Putamen (tissue), 1 donor: ENCODE measurements around the gene YPEL1.
A peak's percentile ranks its signal among the peaks of the same experiment; 100 is the strongest.
"Not testable (repeated sequence)": the region's sequence is repeated elsewhere in the genome, so short reads cannot be mapped to it uniquely, and the experiment has no call there.

Experiments
- DNase-seq: peaks from one replicate; pipeline ENCODE4 v3.0.0-alpha.2; 2016; ENCODE audit warnings: low spot score

YPEL1 gene

GRCh38 chr22:21683401-21683811 is 52.2 kb downstream of the YPEL1 start:
- no peak for DNase-seq

GRCh38 chr22:21682385-21683175 is 53.0 kb downstream of the YPEL1 start:
- DNase-seq, result no peak

- peak; percentile 58 for DNase-seq
Measured at GRCh38 chr22:21681566-21682370, 53.8 kb downstream of the YPEL1 start.

- DNase-seq, result no peak
Measured at GRCh38 chr22:21680830-21681565, 54.6 kb downstream of the YPEL1 start.

GRCh38 chr22:21679383-21679782 is 56.2 kb downstream of the YPEL1 start:
- no peak for DNase-seq

GRCh38 chr22:21678842-21679241 is 56.8 kb downstream of the YPEL1 start:
- DNase-seq, result not testable (repeated sequence)

GRCh38 chr22:21677606-21678443 is 57.8 kb downstream of the YPEL1 start:
- DNase-seq, result no peak

GRCh38 chr22:21674638-21675245 is 60.9 kb downstream of the YPEL1 start:
- DNase-seq, result no peak

- no peak for DNase-seq
Measured at GRCh38 chr22:21673534-21674321, 61.9 kb downstream of the YPEL1 start.

GRCh38 chr22:21672107-21672629 is 63.4 kb downstream of the YPEL1 start:
- DNase-seq, result no peak

- no peak for DNase-seq
Measured at GRCh38 chr22:21669026-21669425, 66.6 kb downstream of the YPEL1 start.

- DNase-seq, result no peak
Measured at GRCh38 chr22:21666786-21667185, 68.8 kb downstream of the YPEL1 start.

- no peak for DNase-seq
Measured at GRCh38 chr22:21665047-21665851, 70.3 kb downstream of the YPEL1 start.

- no peak for DNase-seq
Measured at GRCh38 chr22:21663738-21664137, 71.9 kb downstream of the YPEL1 start.

- DNase-seq, result no peak
Measured at GRCh38 chr22:21661991-21662390, 73.6 kb downstream of the YPEL1 start.

GRCh38 chr22:21660904-21661303 is 74.7 kb downstream of the YPEL1 start:
- no peak for DNase-seq

GRCh38 chr22:21659864-21660525 is 75.6 kb downstream of the YPEL1 start:
- DNase-seq, result no peak

GRCh38 chr22:21657360-21658032 is 78.1 kb downstream of the YPEL1 start:
- no peak for DNase-seq
